Skeletal muscle tissue (tissue), 4 donors: Measurements from ENCODE around the gene FHOD1. TPM values are rescaled to one million over a fixed set of nuclear protein-coding genes. Genes with fewer than 3 reads are reported as not detected.

ENCODE experiments used
- H3K27ac ChIP-seq: one replicate; pipeline ENCODE4 v1.7.0; 2013; ENCODE audit warnings: mild to moderate bottlenecking, low read depth, low read length, inconsistent platforms
- H3K27me3 ChIP-seq, 3 donors: one replicate each; pipeline ENCODE4 v1.7.0; 2013; ENCODE audit warnings: low read length in 3 of 3; ENCODE audit not compliant: control insufficient read depth in 3 of 3, insufficient read depth in 3 of 3
- H3K36me3 ChIP-seq, 3 donors: one replicate each; pipeline ENCODE4 v1.7.0; 2013; ENCODE audit warnings: low read length in 3 of 3; ENCODE audit not compliant: control insufficient read depth in 3 of 3, insufficient read depth in 3 of 3
- H3K4me1 ChIP-seq, 3 donors: one replicate each; pipeline ENCODE4 v1.7.0; 2013; ENCODE audit warnings: low read length in 3 of 3, mild to moderate bottlenecking in 3 of 3; ENCODE audit not compliant: control insufficient read depth in 3 of 3, insufficient read depth in 3 of 3
- H3K4me3 ChIP-seq, 3 donors: one replicate each; pipeline ENCODE4 v1.7.0; 2013; ENCODE audit warnings: low read length in 3 of 3
- H3K9ac ChIP-seq, 3 donors: one replicate each; pipeline ENCODE4 v1.7.0; 2013; ENCODE audit warnings: low read length in 3 of 3, mild to moderate bottlenecking in 3 of 3, moderate library complexity in 2 of 3, low read depth in 1 of 3
- H3K9me3 ChIP-seq, 3 donors: one replicate each; pipeline ENCODE4 v1.7.0; 2013; ENCODE audit warnings: low read length in 3 of 3; ENCODE audit not compliant: control insufficient read depth in 3 of 3
- total RNA-seq: library from RNA; depleted of rRNA; stranded (reverse); fragments of >200 nt; gene quantifications from one replicate; pipeline ENCODE4 v1.2.3, GENCODE V29; 2014
- donor health status: Osteomylitis.

FHOD1 gene
- total RNA-seq, 1 donor from 2014 or later, result 5.2 TPM

- peak overlapping the region in 2 of 3 donors; percentile 97 for H3K4me3 ChIP-seq
- H3K9me3 ChIP-seq, result no peaks in the 10 kb centered on the region
- H3K27me3 ChIP-seq, result no peaks in the 10 kb centered on the region
- peaks cover 43 to 48% (median 47%) of the 10 kb centered on the region in 3 donors for H3K36me3 ChIP-seq
- H3K9ac ChIP-seq, result peak overlapping the region; percentile 94 to 95 (median 95)
- peaks cover 33 to 41% (median 34%) of the 10 kb centered on the region in 3 donors for H3K4me1 ChIP-seq
- no peak overlapping the region for H3K27ac ChIP-seq
Measured at GRCh38 chr16:67193536-67193935, 53.7 kb downstream of the FHOD1 start.

DNA sequence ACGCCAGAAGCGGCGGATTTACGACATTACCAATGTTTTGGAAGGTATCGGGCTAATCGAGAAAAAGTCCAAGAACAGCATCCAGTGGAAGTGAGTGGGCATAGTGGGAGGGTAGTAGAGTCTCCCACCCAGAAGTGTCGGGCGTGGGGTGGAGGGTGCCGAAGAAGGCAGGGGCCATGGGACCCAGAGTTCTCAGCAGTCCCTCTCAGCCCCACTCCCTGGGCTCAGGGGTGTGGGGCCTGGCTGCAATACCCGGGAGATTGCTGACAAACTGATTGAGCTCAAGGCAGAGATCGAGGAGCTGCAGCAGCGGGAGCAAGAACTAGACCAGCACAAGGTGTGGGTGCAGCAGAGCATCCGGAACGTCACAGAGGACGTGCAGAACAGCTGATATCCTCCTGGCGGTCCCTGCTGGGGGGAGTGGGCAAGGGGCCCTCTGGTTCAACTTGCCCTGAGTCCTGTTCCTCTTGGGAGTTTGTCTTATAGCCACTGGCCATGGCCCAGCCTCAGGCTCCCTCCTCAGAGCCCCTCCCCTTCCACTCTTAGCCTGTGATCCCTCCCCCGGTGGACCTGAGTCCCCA lies 54.4 kb downstream of the FHOD1 start:
- Histone ChIP-seq H3K27me3 (no peaks in the 10 kb centered on the region), H3K27ac (no peak overlapping the region), H3K36me3 (peaks cover 36 to 45% (median 42%) of the 10 kb centered on the region in 3 donors), H3K4me1 (peaks cover 27 to 34% (median 32%) of the 10 kb centered on the region in 3 donors), H3K9ac (peak overlapping the region; percentile 94 to 95 (median 95)), H3K9me3 (no peaks in the 10 kb centered on the region), H3K4me3 (peak overlapping the region; percentile 95 to 97 (median 97))

- Histone ChIP-seq H3K4me1 (peaks cover 25 to 27% (median 26%) of the 10 kb centered on the region in 3 donors), H3K4me3 (peak within 1 kb of the TSS; percentile 95 to 97 (median 97)), H3K27me3 (no peaks in the 10 kb centered on the region), H3K9ac (peak within 1 kb of the TSS; percentile 94 to 95 (median 95)), H3K36me3 (peaks cover 29 to 38% (median 35%) of the 10 kb centered on the region in 3 donors), H3K9me3 (no peaks in the 10 kb centered on the region), H3K27ac (peak within 1 kb of the TSS; percentile 70)
Measured at GRCh38 chr16:67191995-67192681, 55.1 kb downstream of the FHOD1 start, which contains the start of gene E2F4. Gene E2F4, plus strand, starts transcription at chr16:67192155. Its CDS starts 73 bp downstream, at chr16:67192228.

DNA sequence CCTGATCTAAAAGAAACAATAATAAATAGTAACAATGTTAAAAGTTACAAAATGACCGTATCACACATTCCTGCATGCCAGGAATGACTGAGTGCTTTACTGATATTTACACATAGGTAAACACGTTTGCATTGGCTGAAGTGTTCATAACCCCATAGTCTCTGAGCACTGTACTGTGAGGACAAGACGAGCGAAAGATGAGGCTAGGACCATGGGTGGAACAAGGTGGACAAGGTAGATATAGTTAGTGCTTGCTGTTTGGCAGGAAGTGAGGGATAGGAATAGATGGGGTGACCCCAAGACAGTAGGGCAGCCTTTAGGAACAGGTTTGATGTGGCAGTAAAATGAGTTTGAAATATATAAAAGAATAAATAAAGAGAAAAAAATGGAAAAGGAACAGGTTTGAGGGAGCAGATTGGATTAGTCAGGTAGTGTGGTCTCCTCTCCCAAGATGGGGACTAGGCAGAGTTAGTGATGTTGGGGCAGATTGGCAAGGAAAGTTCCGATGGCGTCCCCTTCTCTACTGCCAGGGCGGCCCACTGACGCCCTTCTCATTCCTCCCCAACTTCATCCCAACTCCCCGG lies 55.8 kb downstream of the FHOD1 start:
- Histone ChIP-seq H3K4me3 (peak overlapping the region; percentile 61 to 95 (median 63)), H3K9ac (no peak overlapping the region), H3K4me1 (peaks cover 25 to 26% (median 25%) of the 10 kb centered on the region in 3 donors), H3K9me3 (no peaks in the 10 kb centered on the region), H3K27me3 (no peaks in the 10 kb centered on the region), H3K36me3 (peaks cover 22 to 32% (median 28%) of the 10 kb centered on the region in 3 donors), H3K27ac (no peak overlapping the region)

DNA sequence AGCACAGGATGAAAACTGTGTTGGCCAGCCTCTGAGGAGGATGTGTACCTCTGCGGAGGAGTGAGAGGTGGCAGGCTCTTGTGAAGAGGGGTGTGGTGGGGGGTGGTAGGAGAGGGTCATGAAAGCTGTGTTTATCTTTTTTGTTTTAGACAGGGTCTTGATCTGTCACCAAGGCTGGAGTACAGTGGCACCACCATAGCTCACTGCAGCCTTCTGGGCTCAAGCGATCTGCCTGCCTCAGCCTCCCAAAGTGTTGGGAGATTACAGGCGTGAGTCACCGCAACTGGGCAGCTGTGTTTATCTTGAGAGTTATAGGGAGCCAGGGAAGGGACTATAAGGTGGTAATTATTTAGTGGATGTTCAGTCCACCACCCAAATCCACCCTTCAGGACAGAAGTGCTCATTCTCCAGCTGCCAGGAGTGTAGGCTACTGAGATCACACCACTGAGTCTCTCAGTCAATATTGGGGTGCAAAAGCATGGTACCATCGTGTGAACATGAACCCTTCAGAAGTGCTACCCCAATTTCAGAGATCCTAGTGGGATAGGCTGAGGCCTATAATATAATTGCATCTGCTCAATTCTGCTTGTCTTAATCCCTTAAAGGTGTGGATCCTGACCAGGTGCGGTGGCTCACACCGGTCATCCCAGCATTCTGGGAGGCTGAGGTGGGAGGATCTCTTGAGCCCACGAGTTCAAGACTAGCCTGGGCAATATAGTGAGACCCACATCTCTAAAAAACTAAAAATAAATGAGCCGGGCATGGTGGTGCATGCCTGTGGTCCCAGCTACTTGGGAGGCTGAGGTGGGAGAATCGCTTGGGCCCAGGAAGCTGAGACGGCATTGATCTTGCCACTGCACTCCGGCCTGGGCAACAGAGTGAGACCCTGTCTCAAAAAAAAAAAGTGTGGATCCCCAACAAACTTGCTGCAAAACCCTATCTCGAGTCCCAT lies 56.6 kb downstream of the FHOD1 start:
- H3K27me3 ChIP-seq, result no peaks in the 10 kb centered on the region
- no peak overlapping the region for H3K9ac ChIP-seq
- H3K36me3 ChIP-seq, result peaks cover 15 to 24% (median 21%) of the 10 kb centered on the region in 3 donors
- H3K4me1 ChIP-seq, result peaks cover 26 to 31% (median 27%) of the 10 kb centered on the region in 3 donors
- H3K27ac ChIP-seq, result no peak overlapping the region
- no peaks in the 10 kb centered on the region for H3K9me3 ChIP-seq
- no peak overlapping the region for H3K4me3 ChIP-seq

DNA sequence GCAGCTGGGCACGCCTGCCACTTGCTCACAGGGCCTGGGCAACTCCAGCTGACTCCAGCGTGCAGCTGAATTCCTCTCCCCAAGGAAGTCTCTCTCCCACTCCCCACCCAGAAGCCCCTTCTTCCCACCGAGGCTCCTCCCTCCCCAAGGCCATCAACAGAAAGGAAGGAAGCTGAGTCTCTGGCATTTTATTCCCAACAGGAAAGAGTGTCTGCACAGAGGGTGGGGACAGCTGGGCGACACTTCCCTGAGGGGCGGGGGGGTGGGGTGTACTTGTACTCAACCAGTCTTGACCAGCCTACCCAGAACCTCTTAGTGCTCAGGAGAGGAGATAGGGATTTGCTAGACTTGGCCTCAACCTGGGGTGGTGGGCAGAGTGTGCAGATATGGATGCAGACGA lies 57.2 kb downstream of the FHOD1 start, which contains the start of gene EXOC3L1:
EXOC3L1 (minus strand) TSS at position 96 of the 400 bp plus-strand sequence. CDS start 460 bp downstream, outside the sequence.
- H3K27ac ChIP-seq, result no peak within 1 kb of the TSS
- H3K9ac ChIP-seq, result no peak within 1 kb of the TSS
- peak within 1 kb of the TSS in 1 of 3 donors; percentile 22 for H3K4me3 ChIP-seq

DNA sequence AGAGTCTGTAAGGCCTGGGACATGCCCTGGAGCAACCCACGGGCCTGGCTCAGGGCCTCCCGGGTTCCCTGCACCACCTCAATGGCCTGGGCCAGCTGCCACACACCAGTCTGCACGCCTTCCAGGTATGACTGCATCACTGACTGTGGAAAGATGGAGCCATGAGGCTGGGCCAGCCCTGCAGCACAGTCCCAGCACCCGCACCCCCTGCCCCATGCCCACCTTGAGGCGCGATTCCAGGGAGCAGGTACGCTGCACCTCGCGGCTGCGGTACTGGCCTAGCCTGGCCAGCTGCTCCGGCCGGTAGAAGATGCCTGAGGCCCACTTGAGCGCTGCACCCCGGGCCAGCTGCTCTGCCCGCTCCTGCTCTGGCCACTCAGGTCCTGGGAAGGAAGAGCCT lies 58.5 kb downstream of the FHOD1 start:
- Histone ChIP-seq H3K4me3 (no peak overlapping the region), H3K4me1 (peaks cover 39 to 44% (median 43%) of the 10 kb centered on the region in 3 donors), H3K9me3 (no peaks in the 10 kb centered on the region), H3K9ac (no peak overlapping the region), H3K27ac (no peak overlapping the region), H3K36me3 (peaks cover 0 to 7% (median 5%) of the 10 kb centered on the region in 3 donors), H3K27me3 (no peaks in the 10 kb centered on the region)

More for the DNA sequence above, 57.2 kb downstream of the FHOD1 start, which contains the start of gene EXOC3L1:
- Histone ChIP-seq H3K4me1 (peaks cover 32 to 37% (median 33%) of the 10 kb centered on the region in 3 donors), H3K36me3 (peaks cover 8 to 17% (median 14%) of the 10 kb centered on the region in 3 donors), H3K27me3 (no peaks in the 10 kb centered on the region), H3K9me3 (no peaks in the 10 kb centered on the region)

DNA sequence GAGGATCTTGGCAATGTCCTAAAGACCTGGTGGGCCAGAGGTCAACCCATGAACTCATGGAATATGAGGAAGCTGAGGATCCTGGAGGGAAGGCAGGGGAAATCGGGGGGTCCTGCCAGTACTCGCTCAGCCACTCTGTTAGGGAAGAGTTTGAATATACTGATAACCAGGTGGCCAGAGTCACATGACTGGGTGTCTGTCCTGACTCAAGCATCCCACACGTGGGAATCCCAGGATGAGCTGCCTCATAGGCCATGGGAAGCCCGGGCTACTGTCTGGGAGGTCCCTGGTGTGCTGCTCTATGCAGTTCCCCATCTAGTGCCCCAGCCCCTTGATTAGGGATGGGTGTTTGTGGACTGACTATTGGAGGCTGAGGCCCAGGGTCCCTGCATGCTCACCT lies 59.0 kb downstream of the FHOD1 start:
- Histone ChIP-seq H3K9ac (no peak overlapping the region), H3K27ac (no peak overlapping the region), H3K9me3 (no peaks in the 10 kb centered on the region), H3K4me3 (no peak overlapping the region), H3K27me3 (no peaks in the 10 kb centered on the region), H3K36me3 (peaks cover 0 to 3% (median 2%) of the 10 kb centered on the region in 3 donors), H3K4me1 (peaks cover 36 to 42% (median 41%) of the 10 kb centered on the region in 3 donors)
